C4-2B (cell line): Measurements from ENCODE around the gene ALDH16A1.

Experiments used
- CTCF ChIP-seq: fragments of 450-650 bp; conservative IDR thresholded peaks from 2 replicates; pipeline ENCODE4 v1.5.1; 2017; ENCODE audit warnings: mild to moderate bottlenecking
- ZFX ChIP-seq: fragments of 450-650 bp; IDR thresholded peaks from 2 replicates; pipeline ENCODE4 v1.6.1; 2017

DNA sequence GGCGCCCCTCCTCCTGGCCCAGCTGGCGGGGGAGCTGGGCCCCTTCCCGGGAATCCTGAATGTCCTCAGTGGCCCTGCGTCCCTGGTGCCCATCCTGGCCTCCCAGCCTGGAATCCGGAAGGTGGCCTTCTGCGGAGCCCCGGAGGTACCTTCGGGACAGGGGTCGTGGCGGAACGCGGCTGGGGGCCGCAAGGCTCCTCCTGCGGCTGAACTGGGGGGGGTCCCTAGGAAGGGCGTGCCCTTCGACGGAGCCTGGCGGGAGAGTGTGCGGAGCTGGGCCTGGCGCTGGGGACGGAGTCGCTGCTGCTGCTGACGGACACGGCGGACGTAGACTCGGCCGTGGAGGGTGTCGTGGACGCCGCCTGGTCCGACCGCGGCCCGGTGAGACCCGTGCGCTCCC lies 8.6 kb downstream of the ALDH16A1 start:
- TF ChIP-seq CTCF (no peak), ZFX (no peak)
